ENCODE measurements around the gene FAM229A. TPM values are rescaled to one million over a fixed set of nuclear protein-coding genes. Genes with fewer than 3 reads are reported as not detected.

FAM229A gene
- total and polyA plus RNA-seq, 2 experiments from 2014 or later, result 3.6 to 4.2 TPM

DNA sequence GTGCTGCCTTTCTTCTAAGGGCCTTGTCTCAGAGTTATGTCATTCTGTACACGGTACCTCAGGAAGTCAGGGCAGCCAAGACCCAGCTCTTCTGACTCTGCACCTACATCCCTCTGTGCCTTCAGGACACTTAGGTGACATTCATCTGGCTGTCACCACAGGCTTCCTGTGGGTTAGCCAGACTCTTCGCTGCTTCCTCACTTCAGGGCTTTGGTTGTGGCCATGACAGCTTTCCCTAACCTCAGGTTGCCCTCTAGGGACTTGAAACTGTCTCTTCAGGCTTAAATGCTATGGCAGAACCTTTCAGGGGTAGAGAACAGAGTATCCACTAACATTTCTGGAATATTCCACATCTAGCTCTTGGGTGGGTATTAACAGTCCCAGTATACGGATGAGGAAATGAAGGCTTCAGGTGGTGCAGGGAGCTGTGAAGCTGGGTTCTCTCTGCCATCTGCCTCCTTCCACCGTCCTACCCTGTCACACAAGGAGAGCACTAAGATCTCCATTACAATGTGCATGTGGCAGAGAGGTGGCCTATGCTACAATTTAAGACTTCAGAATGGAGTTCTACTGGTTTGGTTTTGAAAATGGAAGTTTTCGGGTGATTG lies 10.0 kb upstream of the FAM229A start:
- no peaks in the 10 kb centered on the region for H3K9me2 ChIP-seq (ENCODE audit: insufficient read depth)
- Mint-ChIP-seq H3K27me3 (ENCODE audit: insufficient read depth, low read depth, poor library complexity) (no peaks in the 10 kb centered on the region), H3K4me3 (no peak overlapping the region), H3K36me3 (ENCODE audit: low read depth) (peaks cover 65% of the 10 kb centered on the region), H3K27ac (no peak overlapping the region), H3K4me1 (no peaks in the 10 kb centered on the region), H3K9me3 (no peaks in the 10 kb centered on the region)
- no peaks in the 10 kb centered on the region for H3F3A ChIP-seq (replicated peaks; ENCODE audit: low read depth)
- H3K4me2 ChIP-seq, result no peak overlapping the region
- H3K4me3 ChIP-seq, result no peak overlapping the region
- ATAC-seq (peak; percentile 21; the same call in 1 of the 3 replicates), DNase-seq (ENCODE audit: low spot score) (no peak)
- no peaks in the 10 kb centered on the region for H3K4me1 ChIP-seq (ENCODE audit: insufficient read depth)
- H4K20me1 ChIP-seq (replicated peaks; ENCODE audit: insufficient read depth), result peaks cover 9% of the 10 kb centered on the region
- peaks cover 11% of the 10 kb centered on the region; the same call in 1 of the 2 replicates for H3K36me3 ChIP-seq (ENCODE audit: insufficient read depth)
- no peak overlapping the region for H3K27ac ChIP-seq (ENCODE audit: low read depth)
- TF ChIP-seq, protein P1, sequence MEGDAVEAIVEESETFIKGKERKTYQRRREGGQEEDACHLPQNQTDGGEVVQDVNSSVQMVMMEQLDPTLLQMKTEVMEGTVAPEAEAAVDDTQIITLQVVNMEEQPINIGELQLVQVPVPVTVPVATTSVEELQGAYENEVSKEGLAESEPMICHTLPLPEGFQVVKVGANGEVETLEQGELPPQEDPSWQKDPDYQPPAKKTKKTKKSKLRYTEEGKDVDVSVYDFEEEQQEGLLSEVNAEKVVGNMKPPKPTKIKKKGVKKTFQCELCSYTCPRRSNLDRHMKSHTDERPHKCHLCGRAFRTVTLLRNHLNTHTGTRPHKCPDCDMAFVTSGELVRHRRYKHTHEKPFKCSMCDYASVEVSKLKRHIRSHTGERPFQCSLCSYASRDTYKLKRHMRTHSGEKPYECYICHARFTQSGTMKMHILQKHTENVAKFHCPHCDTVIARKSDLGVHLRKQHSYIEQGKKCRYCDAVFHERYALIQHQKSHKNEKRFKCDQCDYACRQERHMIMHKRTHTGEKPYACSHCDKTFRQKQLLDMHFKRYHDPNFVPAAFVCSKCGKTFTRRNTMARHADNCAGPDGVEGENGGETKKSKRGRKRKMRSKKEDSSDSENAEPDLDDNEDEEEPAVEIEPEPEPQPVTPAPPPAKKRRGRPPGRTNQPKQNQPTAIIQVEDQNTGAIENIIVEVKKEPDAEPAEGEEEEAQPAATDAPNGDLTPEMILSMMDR (conservative IDR thresholded peaks at IDR 0.05; ENCODE audit: low read depth in 2 of 2), result peak in 1 of 2 experiments; percentile 37; a peak in 2 of 4 replicates
- TF ChIP-seq EZH2phosphoT487 (IDR thresholded peaks at IDR 0.05; ENCODE audit: unreplicated experiment), result no peak
- TF ChIP-seq, protein P2, sequence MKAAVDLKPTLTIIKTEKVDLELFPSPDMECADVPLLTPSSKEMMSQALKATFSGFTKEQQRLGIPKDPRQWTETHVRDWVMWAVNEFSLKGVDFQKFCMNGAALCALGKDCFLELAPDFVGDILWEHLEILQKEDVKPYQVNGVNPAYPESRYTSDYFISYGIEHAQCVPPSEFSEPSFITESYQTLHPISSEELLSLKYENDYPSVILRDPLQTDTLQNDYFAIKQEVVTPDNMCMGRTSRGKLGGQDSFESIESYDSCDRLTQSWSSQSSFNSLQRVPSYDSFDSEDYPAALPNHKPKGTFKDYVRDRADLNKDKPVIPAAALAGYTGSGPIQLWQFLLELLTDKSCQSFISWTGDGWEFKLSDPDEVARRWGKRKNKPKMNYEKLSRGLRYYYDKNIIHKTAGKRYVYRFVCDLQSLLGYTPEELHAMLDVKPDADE (IDR thresholded peaks at IDR 0.05), result no peak
- no peak for TF ChIP-seq POLR2AphosphoS5 (IDR thresholded peaks at IDR 0.05; ENCODE audit: low read depth)
- TF ChIP-seq ZNF114 (CRISPR knock-in tag; IDR thresholded peaks at IDR 0.05), result no peak
- TF ChIP-seq, protein P3, sequence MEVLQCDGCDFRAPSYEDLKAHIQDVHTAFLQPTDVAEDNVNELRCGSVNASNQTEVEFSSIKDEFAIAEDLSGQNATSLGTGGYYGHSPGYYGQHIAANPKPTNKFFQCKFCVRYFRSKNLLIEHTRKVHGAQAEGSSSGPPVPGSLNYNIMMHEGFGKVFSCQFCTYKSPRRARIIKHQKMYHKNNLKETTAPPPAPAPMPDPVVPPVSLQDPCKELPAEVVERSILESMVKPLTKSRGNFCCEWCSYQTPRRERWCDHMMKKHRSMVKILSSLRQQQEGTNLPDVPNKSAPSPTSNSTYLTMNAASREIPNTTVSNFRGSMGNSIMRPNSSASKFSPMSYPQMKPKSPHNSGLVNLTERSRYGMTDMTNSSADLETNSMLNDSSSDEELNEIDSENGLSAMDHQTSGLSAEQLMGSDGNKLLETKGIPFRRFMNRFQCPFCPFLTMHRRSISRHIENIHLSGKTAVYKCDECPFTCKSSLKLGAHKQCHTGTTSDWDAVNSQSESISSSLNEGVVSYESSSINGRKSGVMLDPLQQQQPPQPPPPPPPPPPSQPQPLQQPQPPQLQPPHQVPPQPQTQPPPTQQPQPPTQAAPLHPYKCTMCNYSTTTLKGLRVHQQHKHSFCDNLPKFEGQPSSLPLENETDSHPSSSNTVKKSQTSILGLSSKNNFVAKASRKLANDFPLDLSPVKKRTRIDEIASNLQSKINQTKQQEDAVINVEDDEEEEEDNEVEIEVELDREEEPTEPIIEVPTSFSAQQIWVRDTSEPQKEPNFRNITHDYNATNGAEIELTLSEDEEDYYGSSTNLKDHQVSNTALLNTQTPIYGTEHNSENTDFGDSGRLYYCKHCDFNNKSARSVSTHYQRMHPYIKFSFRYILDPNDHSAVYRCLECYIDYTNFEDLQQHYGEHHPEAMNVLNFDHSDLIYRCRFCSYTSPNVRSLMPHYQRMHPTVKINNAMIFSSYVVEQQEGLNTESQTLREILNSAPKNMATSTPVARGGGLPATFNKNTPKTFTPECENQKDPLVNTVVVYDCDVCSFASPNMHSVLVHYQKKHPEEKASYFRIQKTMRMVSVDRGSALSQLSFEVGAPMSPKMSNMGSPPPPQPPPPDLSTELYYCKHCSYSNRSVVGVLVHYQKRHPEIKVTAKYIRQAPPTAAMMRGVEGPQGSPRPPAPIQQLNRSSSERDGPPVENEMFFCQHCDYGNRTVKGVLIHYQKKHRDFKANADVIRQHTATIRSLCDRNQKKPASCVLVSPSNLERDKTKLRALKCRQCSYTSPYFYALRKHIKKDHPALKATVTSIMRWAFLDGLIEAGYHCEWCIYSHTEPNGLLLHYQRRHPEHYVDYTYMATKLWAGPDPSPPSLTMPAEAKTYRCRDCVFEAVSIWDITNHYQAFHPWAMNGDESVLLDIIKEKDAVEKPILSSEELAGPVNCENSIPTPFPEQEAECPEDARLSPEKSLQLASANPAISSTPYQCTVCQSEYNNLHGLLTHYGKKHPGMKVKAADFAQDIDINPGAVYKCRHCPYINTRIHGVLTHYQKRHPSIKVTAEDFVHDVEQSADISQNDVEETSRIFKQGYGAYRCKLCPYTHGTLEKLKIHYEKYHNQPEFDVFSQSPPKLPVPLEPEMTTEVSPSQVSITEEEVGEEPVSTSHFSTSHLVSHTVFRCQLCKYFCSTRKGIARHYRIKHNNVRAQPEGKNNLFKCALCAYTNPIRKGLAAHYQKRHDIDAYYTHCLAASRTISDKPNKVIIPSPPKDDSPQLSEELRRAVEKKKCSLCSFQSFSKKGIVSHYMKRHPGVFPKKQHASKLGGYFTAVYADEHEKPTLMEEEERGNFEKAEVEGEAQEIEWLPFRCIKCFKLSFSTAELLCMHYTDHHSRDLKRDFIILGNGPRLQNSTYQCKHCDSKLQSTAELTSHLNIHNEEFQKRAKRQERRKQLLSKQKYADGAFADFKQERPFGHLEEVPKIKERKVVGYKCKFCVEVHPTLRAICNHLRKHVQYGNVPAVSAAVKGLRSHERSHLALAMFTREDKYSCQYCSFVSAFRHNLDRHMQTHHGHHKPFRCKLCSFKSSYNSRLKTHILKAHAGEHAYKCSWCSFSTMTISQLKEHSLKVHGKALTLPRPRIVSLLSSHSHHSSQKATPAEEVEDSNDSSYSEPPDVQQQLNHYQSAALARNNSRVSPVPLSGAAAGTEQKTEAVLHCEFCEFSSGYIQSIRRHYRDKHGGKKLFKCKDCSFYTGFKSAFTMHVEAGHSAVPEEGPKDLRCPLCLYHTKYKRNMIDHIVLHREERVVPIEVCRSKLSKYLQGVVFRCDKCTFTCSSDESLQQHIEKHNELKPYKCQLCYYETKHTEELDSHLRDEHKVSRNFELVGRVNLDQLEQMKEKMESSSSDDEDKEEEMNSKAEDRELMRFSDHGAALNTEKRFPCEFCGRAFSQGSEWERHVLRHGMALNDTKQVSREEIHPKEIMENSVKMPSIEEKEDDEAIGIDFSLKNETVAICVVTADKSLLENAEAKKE (CRISPR knock-in tag; IDR thresholded peaks at IDR 0.05), result no peak
- TF ChIP-seq CREB1 (CRISPR knock-in tag; IDR thresholded peaks at IDR 0.05; ENCODE audit: low read depth), result no peak
- no peak for TF ChIP-seq EZH2 (IDR thresholded peaks at IDR 0.05; ENCODE audit: low read depth, unreplicated experiment)
- TF ChIP-seq NANOG (IDR thresholded peaks at IDR 0.05; ENCODE audit: borderline replicate concordance), result no peak
- H3K79me2 ChIP-seq (replicated peaks; ENCODE audit: insufficient read depth), result no peaks in the 10 kb centered on the region
- no peak overlapping the region for H2AFZ ChIP-seq
- H3K27me3 ChIP-seq (ENCODE audit: insufficient read depth), result no peaks in the 10 kb centered on the region

All from GM23338 (cell line).